Head of caudate nucleus (tissue), 42 donors: ENCODE data around the gene SP2.

ENCODE experiments used
- DNase-seq, 42 donors: peaks; one replicate each; pipeline versions ENCODE4 v3.0.0 to v3.0.0-alpha.2; 2020 to 2021; ENCODE audit warnings: mixed read lengths in 7 of 42
- intact Hi-C: fragments of 100-400 bp; cut with DNase I; formaldehyde crosslinking; loops from one replicate; pipeline ENCODE4 v1.15.0; 2022

Gene SP2

DNA sequence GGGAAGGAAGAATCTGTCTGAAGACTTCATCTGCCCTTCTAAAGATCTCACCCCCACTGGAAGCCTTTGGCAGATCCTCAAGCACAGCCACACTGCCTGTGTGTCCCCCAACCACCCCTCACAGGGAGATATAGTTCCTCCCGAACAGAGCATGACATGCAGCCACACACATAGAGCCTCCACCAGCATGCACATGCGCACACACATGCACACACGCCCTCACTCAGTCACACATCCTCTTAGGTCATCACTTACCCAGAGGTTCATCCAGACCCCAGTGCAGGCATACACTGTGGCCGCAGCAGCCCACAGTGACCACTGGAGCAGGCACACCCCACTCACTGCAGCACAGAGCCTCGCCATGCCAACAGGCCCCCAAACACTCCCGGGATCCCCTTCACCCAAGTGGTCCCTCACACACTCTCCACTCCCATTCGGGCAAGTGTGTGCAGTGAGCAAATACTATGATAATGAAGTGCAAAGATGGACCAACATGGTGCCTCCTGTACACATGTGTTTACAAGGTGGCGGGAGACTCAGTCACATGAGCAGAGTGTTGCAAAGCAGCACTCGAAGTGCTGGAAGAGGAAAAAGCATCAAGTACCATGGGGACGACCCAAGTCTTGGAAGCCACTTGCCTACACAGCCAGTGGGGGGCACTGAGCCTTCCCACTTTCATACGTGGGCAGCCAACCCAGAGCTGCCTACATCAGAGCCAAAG, 28.1 kb upstream of the SP2 start:
- intact Hi-C loops: no loop called here
- no peak for DNase-seq

- no peak for DNase-seq
- intact Hi-C loops: no loop called here
Observed at GRCh38 chr17:47869114-47869513, 26.9 kb upstream of the SP2 start.

- intact Hi-C loops: no loop called here
- no peak for DNase-seq
Observed at GRCh38 chr17:47870056-47870455, 26.0 kb upstream of the SP2 start.

- DNase-seq: no peak
- intact Hi-C loops: no loop called here
Observed at GRCh38 chr17:47871048-47871447, 25.0 kb upstream of the SP2 start.

GRCh38 chr17:47872019-47872650, 23.9 kb upstream of the SP2 start:
- intact Hi-C loops: no loop called here
- DNase-seq: no peak

- DNase-seq: no peak
- intact Hi-C loops: no loop called here
Observed at GRCh38 chr17:47872651-47873161, 23.3 kb upstream of the SP2 start.

DNA sequence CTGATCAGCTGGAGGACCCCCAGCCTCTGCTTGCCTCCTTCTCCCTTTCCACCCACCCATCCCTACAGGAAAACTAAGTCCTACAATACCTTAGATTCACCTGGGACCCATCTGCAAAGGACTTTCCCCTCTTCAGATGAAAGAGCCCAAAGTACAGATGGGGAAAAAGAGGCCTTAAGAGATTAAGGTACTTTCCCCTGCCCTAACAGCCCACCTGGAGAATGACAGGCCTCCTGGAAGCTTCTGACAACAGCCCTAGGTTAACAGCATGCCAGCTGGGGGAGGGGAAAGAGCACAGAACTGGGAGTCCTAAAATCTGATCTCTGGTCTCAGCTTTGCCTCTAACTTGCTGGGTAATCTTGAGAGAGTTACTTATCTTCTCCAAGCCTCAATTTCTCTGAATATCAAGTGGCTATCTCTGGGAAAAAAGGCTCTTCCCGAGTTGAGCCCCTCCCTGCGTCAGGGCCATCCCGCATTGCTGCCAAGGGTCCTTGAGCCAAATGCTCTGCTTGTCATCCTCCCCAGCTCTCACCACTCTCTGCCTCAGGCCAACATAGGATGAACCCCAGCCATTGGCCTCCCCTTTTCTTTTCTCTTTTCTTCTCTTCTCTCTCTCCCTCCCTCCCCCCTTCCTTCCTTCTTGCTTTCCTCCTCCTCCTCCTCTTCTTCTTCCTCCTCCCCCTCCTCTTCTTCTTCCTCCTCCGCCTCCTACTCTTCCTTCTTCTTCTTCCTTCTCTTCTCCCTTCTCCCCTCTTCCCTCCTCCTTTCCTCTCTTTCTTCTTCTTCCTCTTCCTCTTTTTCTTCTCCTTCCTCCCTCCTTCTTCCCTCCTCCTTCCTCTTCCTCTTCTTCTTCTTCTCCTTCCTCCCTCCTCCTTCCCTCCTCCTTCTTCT, 22.6 kb upstream of the SP2 start:
- intact Hi-C loops: no loop called here
- no peak for DNase-seq

DNA sequence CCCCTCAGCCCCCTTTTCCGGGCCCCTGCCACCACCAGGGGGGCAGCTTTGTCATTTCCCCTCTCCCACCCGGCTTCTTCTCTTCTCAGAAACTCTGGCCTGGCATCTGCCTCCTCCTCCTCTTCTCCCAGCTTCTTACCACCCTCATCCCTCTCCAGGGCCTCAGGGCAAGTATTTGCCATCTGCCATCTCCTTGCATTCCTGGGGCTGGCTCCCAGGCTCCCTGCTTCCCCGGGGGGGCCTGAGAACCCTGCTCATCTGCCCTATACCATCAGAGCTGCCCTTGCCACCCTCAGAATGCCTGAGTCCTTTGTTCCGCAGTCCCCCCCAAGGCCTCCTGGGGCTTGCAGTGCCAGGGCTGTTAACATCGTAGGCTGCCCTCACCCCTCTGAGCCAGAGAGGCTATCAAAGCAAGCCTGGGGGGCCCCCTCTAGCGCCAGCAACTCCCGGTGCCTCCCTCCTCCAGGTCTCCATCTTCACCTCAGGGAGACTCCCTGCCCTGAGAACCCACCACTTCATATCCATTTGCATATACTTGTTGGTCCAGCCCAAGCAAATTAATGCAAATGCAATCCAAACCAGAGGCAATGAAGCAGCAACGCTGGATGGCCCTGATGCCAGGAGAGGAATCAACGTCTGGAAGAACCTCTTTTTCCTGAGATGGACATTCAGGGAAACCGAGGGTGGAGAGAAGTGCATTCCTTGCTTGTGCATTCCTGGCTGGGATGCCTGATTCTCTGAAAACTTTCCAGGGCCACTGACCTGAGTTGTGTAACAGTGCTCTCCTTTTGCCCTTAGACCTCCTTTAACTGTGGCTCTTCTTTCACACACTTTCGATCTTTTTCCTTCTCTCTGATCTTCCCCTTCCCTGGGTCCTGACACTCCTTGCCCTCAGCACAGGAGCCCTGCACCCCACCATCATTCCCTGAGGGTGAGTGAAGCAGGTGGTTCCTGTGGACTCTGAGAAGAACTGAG, 20.7 kb upstream of the SP2 start:
- DNase-seq: no peak
- intact Hi-C loops: no loop called here

GRCh38 chr17:47877368-47878034, 18.5 kb upstream of the SP2 start:
- no peak for DNase-seq
- intact Hi-C loops: no loop called here

- intact Hi-C loops: no loop called here
- DNase-seq: no peak
Observed at GRCh38 chr17:47878203-47879027, 17.6 kb upstream of the SP2 start.

GRCh38 chr17:47879028-47879585, 16.9 kb upstream of the SP2 start:
- intact Hi-C loops: no loop called here
- no peak for DNase-seq

DNA sequence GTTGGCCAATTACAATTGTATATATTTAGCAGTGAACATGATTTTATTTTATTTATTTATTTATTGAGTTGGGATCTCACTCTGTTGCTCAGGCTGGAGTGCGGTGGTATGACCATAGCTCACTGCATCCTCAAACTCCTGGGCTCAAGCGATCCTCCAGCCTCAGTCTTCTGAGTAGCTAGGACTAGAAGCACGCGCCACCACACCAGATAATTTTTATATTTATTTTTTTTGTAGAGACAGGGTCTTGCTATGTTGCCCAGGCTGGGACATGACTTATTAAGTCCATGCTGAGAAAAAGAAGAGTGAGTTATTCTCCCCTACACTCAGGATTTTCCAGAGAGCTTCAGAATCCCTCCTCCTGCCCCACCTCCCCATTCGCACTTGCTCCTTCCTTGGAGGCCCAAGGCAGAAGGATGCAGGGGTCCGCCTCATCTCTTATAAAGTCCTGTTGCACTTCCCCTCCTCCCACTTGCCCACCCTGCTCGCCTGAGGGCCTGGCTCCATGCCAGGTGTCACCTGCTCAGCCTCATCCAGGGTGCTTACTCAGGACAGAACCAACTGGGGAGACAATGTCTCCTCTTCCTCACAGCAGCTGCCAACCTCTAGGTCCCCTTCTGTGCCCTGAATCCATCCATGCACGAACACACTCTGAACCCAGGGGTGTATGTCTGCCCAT, 16.1 kb upstream of the SP2 start:
- DNase-seq: no peak
- intact Hi-C loops: no loop called here

GRCh38 chr17:47882247-47882646, 13.8 kb upstream of the SP2 start:
- peak in 9 of 42 donors; percentile 2 to 51 (median 16) for DNase-seq
- intact Hi-C loops: no loop called here

- intact Hi-C loops: no loop called here
- no peak for DNase-seq
Observed at GRCh38 chr17:47882695-47883588, 13.1 kb upstream of the SP2 start.

- intact Hi-C loops: no loop called here
- DNase-seq: no peak
Observed at GRCh38 chr17:47883589-47884426, 12.2 kb upstream of the SP2 start.
